Measurements from ENCODE around the gene GPS2.
A peak's percentile ranks its signal among the peaks of the same experiment; 100 is the strongest.
"Not testable (repeated sequence)": the region's sequence is repeated elsewhere in the genome, so short reads cannot be mapped to it uniquely, and the experiment has no call there.

Gene GPS2

DNA sequence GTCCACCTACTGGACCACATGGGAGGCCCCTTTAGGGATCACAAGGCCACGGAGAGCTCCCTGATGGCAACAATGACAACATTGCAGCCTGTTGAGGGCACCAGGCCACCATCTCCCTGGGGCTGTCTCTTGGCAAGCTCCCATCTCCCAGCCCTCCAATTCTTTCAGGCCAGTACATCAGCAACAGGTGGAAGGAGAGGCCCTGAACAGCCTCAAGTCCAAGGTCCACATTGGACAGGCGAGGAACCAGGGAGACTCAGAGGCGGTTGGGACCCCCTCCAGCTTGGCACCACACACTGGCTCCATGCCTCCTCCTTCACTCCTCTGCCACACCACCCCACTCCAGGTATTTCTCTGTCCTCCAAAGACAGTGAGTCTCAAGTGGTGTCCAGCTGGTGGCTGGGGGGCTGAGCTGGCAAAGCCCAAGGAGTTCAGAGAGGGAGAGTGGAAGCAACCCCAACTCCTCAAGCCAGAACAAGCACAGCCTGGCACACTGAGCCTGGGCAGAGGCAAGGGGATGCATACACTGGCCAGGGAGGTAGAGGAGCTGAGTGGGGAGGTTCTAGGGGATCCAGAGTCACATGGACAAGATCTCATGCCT lies 19.9 kb upstream of the GPS2 start:
- no peak for DNase-seq (ENCODE audit: extremely low spot score)
- TF ChIP-seq BHLHE40 (IDR thresholded peaks at IDR 0.05; ENCODE audit: borderline replicate concordance) (no peak), SP1 (IDR thresholded peaks at IDR 0.05) (no peak), FOXA1 (IDR thresholded peaks at IDR 0.05) (no peak), HDGF (IDR thresholded peaks at IDR 0.05; ENCODE audit: borderline replicate concordance) (no peak)
- TF ChIP-seq, protein P1, sequence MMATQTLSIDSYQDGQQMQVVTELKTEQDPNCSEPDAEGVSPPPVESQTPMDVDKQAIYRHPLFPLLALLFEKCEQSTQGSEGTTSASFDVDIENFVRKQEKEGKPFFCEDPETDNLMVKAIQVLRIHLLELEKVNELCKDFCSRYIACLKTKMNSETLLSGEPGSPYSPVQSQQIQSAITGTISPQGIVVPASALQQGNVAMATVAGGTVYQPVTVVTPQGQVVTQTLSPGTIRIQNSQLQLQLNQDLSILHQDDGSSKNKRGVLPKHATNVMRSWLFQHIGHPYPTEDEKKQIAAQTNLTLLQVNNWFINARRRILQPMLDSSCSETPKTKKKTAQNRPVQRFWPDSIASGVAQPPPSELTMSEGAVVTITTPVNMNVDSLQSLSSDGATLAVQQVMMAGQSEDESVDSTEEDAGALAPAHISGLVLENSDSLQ (IDR thresholded peaks at IDR 0.05): no peak
- ChIA-PET CTCF (no interaction called here), POLR2A (no interaction called here)

DNA sequence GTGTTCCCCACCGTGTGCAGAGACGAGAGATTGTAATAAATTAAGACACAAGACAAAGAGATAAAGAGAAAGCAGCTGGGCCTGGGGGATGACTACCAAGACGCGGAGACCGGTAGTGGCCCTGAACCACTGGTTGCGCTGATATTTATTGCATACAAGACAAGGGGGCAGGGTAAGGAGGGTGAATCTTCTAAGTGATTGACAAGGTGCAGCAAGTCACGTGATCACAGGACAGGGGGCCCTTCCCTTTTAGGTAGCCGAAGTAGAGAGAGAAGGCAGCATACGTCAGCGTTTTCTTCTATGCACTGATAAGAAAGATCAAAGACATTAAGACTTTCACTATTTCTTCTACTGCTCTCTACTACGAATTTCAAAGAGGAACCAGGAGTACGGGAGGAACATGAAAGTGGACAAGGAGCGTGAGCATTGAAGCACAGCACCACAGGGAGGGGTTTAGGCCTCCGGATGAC lies 17.5 kb upstream of the GPS2 start:
- POLR2A ChIA-PET: interaction anchor here (0.6 kb wide), 1 partner anchor 579 kb away, joined by 3 read pairs; no protein-coding TSS in a partner anchor
- CTCF ChIA-PET; DNase-seq (ENCODE audit: extremely low spot score): not testable (repeated sequence)

DNA sequence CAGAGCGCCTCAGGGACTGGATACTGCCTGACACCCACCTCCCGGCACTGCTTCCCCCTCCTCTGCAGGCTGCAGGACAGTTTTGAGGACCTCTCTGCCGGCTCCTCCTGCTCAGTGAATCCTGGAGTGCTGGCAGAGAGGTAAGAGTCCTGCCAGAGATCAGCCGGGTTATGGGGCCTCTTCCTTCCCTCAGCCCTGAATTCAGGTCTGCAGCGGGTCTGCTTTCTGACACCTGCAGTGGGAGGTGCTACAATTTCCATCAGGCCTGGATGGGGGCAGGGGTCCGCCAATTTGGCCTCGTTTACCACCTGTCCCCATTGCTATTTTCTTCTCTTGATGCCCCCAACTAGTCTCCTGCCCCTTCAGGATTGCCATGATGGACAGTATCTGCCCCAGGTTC lies 17.0 kb upstream of the GPS2 start:
- CTCF ChIA-PET: no interaction called here
- POLR2A ChIA-PET: interaction anchor here (0.6 kb wide), 1 partner anchor 579 kb away, joined by 3 read pairs; no protein-coding TSS in a partner anchor
- DNase-seq (ENCODE audit: extremely low spot score): no peak
- no peak for TF ChIP-seq ARNT (IDR thresholded peaks at IDR 0.05)
- no peak for TF ChIP-seq FOXK2 (IDR thresholded peaks at IDR 0.05)
- TF ChIP-seq L3MBTL2 (conservative IDR thresholded peaks at IDR 0.05): no peak
- TF ChIP-seq FOXA1 (IDR thresholded peaks at IDR 0.05): no peak
- TF ChIP-seq SUZ12 (IDR thresholded peaks at IDR 0.05): no peak
- no peak for TF ChIP-seq ZNF384 (IDR thresholded peaks at IDR 0.05)
- no peak for TF ChIP-seq ELF4 (IDR thresholded peaks at IDR 0.05)
- TF ChIP-seq, protein P1 (IDR thresholded peaks at IDR 0.05): no peak
- no peak for TF ChIP-seq BHLHE40 (IDR thresholded peaks at IDR 0.05; ENCODE audit: borderline replicate concordance)
- TF ChIP-seq TARDBP (IDR thresholded peaks at IDR 0.05): no peak
- TF ChIP-seq FOXM1 (IDR thresholded peaks at IDR 0.05; ENCODE audit: borderline replicate concordance): no peak
- TF ChIP-seq NFRKB (IDR thresholded peaks at IDR 0.05): no peak
- TF ChIP-seq CTBP1 (IDR thresholded peaks at IDR 0.05; ENCODE audit: borderline replicate concordance): no peak
- TF ChIP-seq SP1 (IDR thresholded peaks at IDR 0.05): no peak
- no peak for TF ChIP-seq HDGF (IDR thresholded peaks at IDR 0.05; ENCODE audit: borderline replicate concordance)
- TF ChIP-seq LEF1 (IDR thresholded peaks at IDR 0.05; ENCODE audit: borderline replicate concordance): no peak

DNA sequence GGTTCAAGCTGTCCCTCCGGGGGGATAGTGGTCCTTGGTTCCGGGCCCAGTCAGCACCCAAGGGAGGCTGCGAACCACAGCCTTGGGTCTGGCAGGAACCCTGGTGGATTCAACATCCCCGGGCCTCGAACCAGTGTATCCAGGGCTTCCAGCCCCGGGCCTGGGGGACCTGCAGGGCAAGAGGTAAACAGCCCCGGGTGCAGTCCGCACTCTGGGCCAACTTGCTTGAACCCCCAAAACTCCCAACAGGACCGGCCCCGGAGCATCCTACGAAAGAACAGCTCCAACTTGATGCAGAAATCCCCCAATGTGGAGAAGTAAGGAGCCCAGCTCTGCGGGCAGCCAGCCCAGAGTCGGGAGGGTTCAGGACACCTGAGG lies 15.5 kb upstream of the GPS2 start:
- ChIA-PET CTCF (no interaction called here), POLR2A (interaction anchor here (1.7 to 2.8 kb wide), 5 partner anchors 10 to 254 kb away, joined by 10 to 17 read pairs (median 14); partner anchors contain the start of genes GABARAP and MPDU1)
- no peak for DNase-seq (ENCODE audit: extremely low spot score)
- TF ChIP-seq LEF1 (IDR thresholded peaks at IDR 0.05; ENCODE audit: borderline replicate concordance) (no peak), CTBP1 (IDR thresholded peaks at IDR 0.05; ENCODE audit: borderline replicate concordance) (no peak), L3MBTL2 (conservative IDR thresholded peaks at IDR 0.05) (no peak), FOXK2 (IDR thresholded peaks at IDR 0.05) (no peak), ARNT (IDR thresholded peaks at IDR 0.05) (no peak), HDGF (IDR thresholded peaks at IDR 0.05; ENCODE audit: borderline replicate concordance) (no peak)

DNA sequence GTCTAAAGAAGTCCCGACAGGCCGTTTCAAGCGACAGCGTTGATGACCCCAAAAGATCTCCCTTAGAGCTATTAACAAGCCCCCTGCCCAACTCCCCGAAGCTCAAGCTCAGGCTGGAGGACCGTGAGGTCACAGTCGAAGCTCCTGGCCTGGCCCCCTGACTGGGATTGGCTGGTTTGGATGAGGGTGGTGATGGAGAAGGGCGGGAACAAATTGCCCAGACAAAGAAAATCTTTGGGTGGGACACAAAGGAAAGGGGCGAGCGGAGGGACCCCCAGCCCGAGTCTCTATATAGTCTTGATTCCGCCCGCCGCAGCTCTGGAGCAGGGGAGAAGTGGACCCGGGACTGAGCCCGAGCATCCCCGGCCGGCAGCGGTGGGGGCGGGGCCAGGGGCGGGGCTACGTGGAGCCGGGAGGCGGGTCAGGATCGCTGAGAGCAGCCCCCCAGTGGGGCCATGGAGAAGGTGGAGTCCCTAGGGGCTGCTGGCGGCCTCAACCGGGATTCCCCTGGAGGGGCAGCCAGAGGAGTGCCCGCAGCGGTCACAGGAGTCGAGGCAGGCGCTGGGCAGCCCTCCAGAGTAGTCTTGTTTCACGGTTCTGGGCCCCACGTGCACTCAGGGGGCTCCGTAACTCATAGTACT lies 15.0 kb upstream of the GPS2 start:
- ChIA-PET CTCF (interaction anchor here (1.1 to 1.3 kb wide), 4 partner anchors 9 to 25 kb away, joined by 3 to 5 read pairs (median 3); partner anchors contain the start of gene TMEM95), POLR2A (interaction anchor here (0.7 to 5.1 kb wide), 34 partner anchors 10 to 359 kb away, joined by 3 to 56 read pairs (median 4); partner anchors contain the start of genes ACADVL, DLG4, GABARAP and GPS2)
- peak; percentile 68 for TF ChIP-seq L3MBTL2 (conservative IDR thresholded peaks at IDR 0.05)
- no peak for TF ChIP-seq FOXM1 (IDR thresholded peaks at IDR 0.05; ENCODE audit: borderline replicate concordance)
- DNase-seq (ENCODE audit: extremely low spot score): peak; percentile 79

DNA sequence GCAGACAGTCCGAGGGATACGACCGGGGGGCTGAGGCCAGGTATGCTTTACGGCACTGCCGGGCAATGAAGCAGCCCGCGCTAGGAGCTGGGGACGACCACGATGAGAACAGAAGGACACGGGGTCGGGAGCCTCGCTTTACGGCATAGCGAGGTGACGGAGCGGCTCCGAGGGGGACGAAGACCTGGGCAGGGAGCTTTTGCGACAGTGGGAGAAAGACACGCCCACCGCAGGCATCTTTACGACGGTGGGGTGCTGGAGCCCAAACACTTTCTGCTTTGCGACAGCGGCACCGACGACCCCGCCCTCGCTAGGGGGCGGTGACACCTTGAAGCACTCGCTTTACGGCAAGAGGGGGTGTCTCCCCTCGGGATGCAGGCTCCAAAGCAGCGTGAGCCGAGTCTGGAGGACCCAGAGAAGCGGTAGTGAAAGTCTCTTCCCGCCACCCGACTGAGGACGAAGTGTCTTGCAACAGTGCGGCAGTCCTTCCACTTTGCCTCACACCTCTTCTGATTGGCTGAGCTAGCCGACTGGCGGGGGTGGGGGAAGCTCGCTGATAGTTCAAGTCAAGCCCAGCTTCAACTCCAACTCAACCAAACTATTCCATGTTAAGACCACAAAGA lies 14.3 kb upstream of the GPS2 start:
- DNase-seq (ENCODE audit: extremely low spot score): peak; percentile 95
- ChIA-PET POLR2A (interaction anchor here (0.6 to 5.1 kb wide), 44 partner anchors 9 to 359 kb away, joined by 3 to 56 read pairs (median 4); partner anchors contain the start of genes ACADVL, DLG4, DVL2 and GABARAP), CTCF (interaction anchor here (0.6 to 1.3 kb wide), 6 partner anchors 9 to 152 kb away, joined by 3 to 5 read pairs (median 3); partner anchors contain the start of gene TMEM95)
- TF ChIP-seq L3MBTL2 (conservative IDR thresholded peaks at IDR 0.05): no peak
- no peak for TF ChIP-seq ZNF384 (IDR thresholded peaks at IDR 0.05)
- TF ChIP-seq, protein P1 (IDR thresholded peaks at IDR 0.05): peak; percentile 66; the same call in 1 of the 2 replicates
- TF ChIP-seq SUZ12 (IDR thresholded peaks at IDR 0.05): no peak
- no peak for TF ChIP-seq FOXA1 (IDR thresholded peaks at IDR 0.05)
- TF ChIP-seq SP1 (IDR thresholded peaks at IDR 0.05): no peak
- TF ChIP-seq HDGF (IDR thresholded peaks at IDR 0.05; ENCODE audit: borderline replicate concordance): peak; percentile 75; the same call in 1 of the 2 replicates
